ENCODE data around the gene NRIP1. TPM values are rescaled to one million over a fixed set of nuclear protein-coding genes. Genes with fewer than 3 reads are reported as not detected.

The NRIP1 gene
- polyA plus RNA-seq, 3 donors = 4.3 to 28.2 (median 23.5) TPM

GRCh38 chr21:14964621-14965020 lies 100.2 kb downstream of the NRIP1 start:
- no peak overlapping the region for H2AFZ ChIP-seq (ENCODE audit: insufficient read depth, low read depth, low read length, poor library complexity, severe bottlenecking)
- H4K20me1 ChIP-seq (ENCODE audit: insufficient read depth, low read length) = peaks cover 49% of the 10 kb centered on the region
- no peak overlapping the region for H3K27ac ChIP-seq (ENCODE audit: low read depth in 1 of 2, low read length in 2 of 2)
- H3K36me3 Mint-ChIP-seq = peaks cover 43 to 48% of the 10 kb centered on the region in 2 donors
- no peak for TF ChIP-seq CTCF (IDR thresholded peaks at IDR 0.05)
- H3K4me1 Mint-ChIP-seq = no peaks in the 10 kb centered on the region
- H3K27ac Mint-ChIP-seq = no peak overlapping the region
- DNase-seq = no peak
- H3K9me3 Mint-ChIP-seq = peaks cover 0 to 2% (median 0%) of the 10 kb centered on the region in 7 donors
- no peaks in the 10 kb centered on the region for H3K9me3 ChIP-seq (replicated peaks in 1 of 2; ENCODE audit: control insufficient read depth in 1 of 2, insufficient read depth in 1 of 2, low read length in 2 of 2)
- no peaks in the 10 kb centered on the region for H3K27me3 Mint-ChIP-seq (ENCODE audit: low read depth in 3 of 3)
- H3K4me3 ChIP-seq (replicated peaks in 1 of 3; ENCODE audit: low read depth in 2 of 3, low read length in 3 of 3) = no peak overlapping the region
- 100% methylated on average over 2 of the region's 6 CpGs for whole genome bisulfite sequencing (ENCODE audit: insufficient coverage)
- no peaks in the 10 kb centered on the region for H3K27me3 ChIP-seq (ENCODE audit: control insufficient read depth in 2 of 2, insufficient read depth in 2 of 2, low read length in 2 of 2)
- H3K79me2 ChIP-seq (ENCODE audit: insufficient read depth, low read length) = no peaks in the 10 kb centered on the region
- H3K36me3 ChIP-seq (replicated peaks in 1 of 2; ENCODE audit: control insufficient read depth in 1 of 2, insufficient read depth in 2 of 2, low read length in 2 of 2) = peaks cover 26 to 58% of the 10 kb centered on the region in 2 donors
- no peak overlapping the region for H3K9ac ChIP-seq (ENCODE audit: insufficient read depth, low read length, poor library complexity, severe bottlenecking)
- intact Hi-C loops (cut with micrococcal nuclease) = no loop called here
- no peaks in the 10 kb centered on the region for H3K4me1 ChIP-seq (ENCODE audit: control insufficient read depth in 1 of 2, insufficient read depth in 2 of 2, low read length in 2 of 2)
- no peak overlapping the region for H3K4me3 Mint-ChIP-seq
- H3K4me2 ChIP-seq (replicated peaks; ENCODE audit: extremely low read depth, low read length, poor library complexity, severe bottlenecking) = no peak overlapping the region

GRCh38 chr21:14962217-14962616 lies 102.6 kb downstream of the NRIP1 start:
- H3K36me3 ChIP-seq (replicated peaks in 1 of 2; ENCODE audit: control insufficient read depth in 1 of 2, insufficient read depth in 2 of 2, low read length in 2 of 2) = peaks cover 13 to 35% of the 10 kb centered on the region in 2 donors
- Mint-ChIP-seq H3K9me3 (peaks cover 0 to 2% (median 0%) of the 10 kb centered on the region in 7 donors), H3K27ac (no peak overlapping the region)

More at GRCh38 chr21:14962217-14962616, 102.6 kb downstream of the NRIP1 start:
- H3K4me2 ChIP-seq (replicated peaks; ENCODE audit: extremely low read depth, low read length, poor library complexity, severe bottlenecking) = no peak overlapping the region
- no peak overlapping the region for H3K9ac ChIP-seq (ENCODE audit: insufficient read depth, low read length, poor library complexity, severe bottlenecking)
- Mint-ChIP-seq H3K4me3 (no peak overlapping the region), H3K27me3 (ENCODE audit: low read depth in 3 of 3) (no peaks in the 10 kb centered on the region), H3K4me1 (no peaks in the 10 kb centered on the region), H3K36me3 (peaks cover 23 to 27% of the 10 kb centered on the region in 2 donors)
- H3K4me3 ChIP-seq (replicated peaks in 1 of 3; ENCODE audit: low read depth in 2 of 3, low read length in 3 of 3) = no peak overlapping the region
- H3K27ac ChIP-seq (ENCODE audit: low read depth in 1 of 2, low read length in 2 of 2) = no peak overlapping the region
- H3K9me3 ChIP-seq (replicated peaks in 1 of 2; ENCODE audit: control insufficient read depth in 1 of 2, insufficient read depth in 1 of 2, low read length in 2 of 2) = no peaks in the 10 kb centered on the region
- DNase-seq = no peak
- no peak overlapping the region for H2AFZ ChIP-seq (ENCODE audit: insufficient read depth, low read depth, low read length, poor library complexity, severe bottlenecking)
- intact Hi-C loops (cut with micrococcal nuclease) = no loop called here
- 92% methylated on average over 2 of the region's 3 CpGs for WGBS (ENCODE audit: insufficient coverage)
- H3K27me3 ChIP-seq (ENCODE audit: control insufficient read depth in 2 of 2, insufficient read depth in 2 of 2, low read length in 2 of 2) = no peaks in the 10 kb centered on the region
- H3K4me1 ChIP-seq (ENCODE audit: control insufficient read depth in 1 of 2, insufficient read depth in 2 of 2, low read length in 2 of 2) = no peaks in the 10 kb centered on the region
- H4K20me1 ChIP-seq (ENCODE audit: insufficient read depth, low read length) = peaks cover 34% of the 10 kb centered on the region
- no peak for TF ChIP-seq CTCF (IDR thresholded peaks at IDR 0.05)
- no peaks in the 10 kb centered on the region for H3K79me2 ChIP-seq (ENCODE audit: insufficient read depth, low read length)

Measured in CD14-positive monocyte (primary cell).